Loucy (cell line): ENCODE data around the gene CFAP126.

Source experiments
- H2AFZ ChIP-seq: fragments of 200-600 bp; sonication (generic); 2 replicates; pipeline ENCODE4 v1.6.0; 2016; ENCODE audit warnings: antibody characterized with exemption, mild to moderate bottlenecking, low read length, moderate library complexity
- H3F3A ChIP-seq: fragments of 200-600 bp; 2 replicates; pipeline ENCODE4 v1.6.0; 2016; ENCODE audit warnings: antibody characterized with exemption, low read depth, mild to moderate bottlenecking
- H3K27me3 ChIP-seq: fragments of 200-600 bp; sonication (generic); 2 replicates; pipeline ENCODE4 v1.6.1; 2014; ENCODE audit warnings: low read length, mild to moderate bottlenecking; ENCODE audit not compliant: insufficient read depth, poor library complexity, severe bottlenecking
- H3K36me3 ChIP-seq: fragments of 200-600 bp; sonication (generic); 2 replicates; pipeline ENCODE4 v1.6.1; 2016; ENCODE audit warnings: low read length; ENCODE audit not compliant: insufficient read depth
- H3K4me1 ChIP-seq: fragments of 200-600 bp; sonication (generic); 2 replicates; pipeline ENCODE4 v1.5.1; 2014; ENCODE audit warnings: low read length, mild to moderate bottlenecking; ENCODE audit not compliant: insufficient read depth, poor library complexity, severe bottlenecking
- H3K4me2 ChIP-seq: fragments of 200-600 bp; sonication (generic); 2 replicates; pipeline ENCODE4 v1.6.0; 2014; ENCODE audit warnings: antibody characterized with exemption, low read length, low read depth, mild to moderate bottlenecking; ENCODE audit not compliant: poor library complexity, severe bottlenecking
- H3K4me3 ChIP-seq: fragments of 200-600 bp; sonication (generic); 2 replicates; pipeline ENCODE4 v1.5.1; 2014; ENCODE audit warnings: low read length, mild to moderate bottlenecking, mixed read lengths; ENCODE audit not compliant: poor library complexity, severe bottlenecking
- H3K79me2 ChIP-seq: fragments of 200-600 bp; sonication (generic); 2 replicates; pipeline ENCODE4 v1.6.1; 2014; ENCODE audit warnings: low read length; ENCODE audit not compliant: insufficient read depth
- H3K9ac ChIP-seq: fragments of 200-600 bp; sonication (generic); 2 replicates; pipeline ENCODE4 v1.6.0; 2014; ENCODE audit warnings: mild to moderate bottlenecking, low read depth, low read length, moderate library complexity; ENCODE audit not compliant: poor library complexity, severe bottlenecking
- H3K9me2 ChIP-seq: fragments of 200-600 bp; sonication (generic); replicated peaks from 2 replicates; pipeline ENCODE4 v1.6.1; 2016; ENCODE audit warnings: low read depth, low read length, mixed read lengths
- H3K9me3 ChIP-seq: fragments of 200-600 bp; sonication (generic); 2 replicates; pipeline ENCODE4 v1.6.1; 2014; ENCODE audit warnings: mild to moderate bottlenecking, antibody characterized with exemption, low read length, low read depth; ENCODE audit not compliant: insufficient read depth
- H4K20me1 ChIP-seq: fragments of 200-600 bp; sonication (generic); 2 replicates; pipeline ENCODE4 v1.6.0; 2014; ENCODE audit warnings: antibody characterized with exemption, low read length, mild to moderate bottlenecking; ENCODE audit not compliant: insufficient read depth, poor library complexity, severe bottlenecking
- CTCF ChIP-seq: fragments of 200-600 bp; sonication (generic); conservative IDR thresholded peaks from 2 replicates; pipeline ENCODE4 v1.5.1; 2014; ENCODE audit warnings: mild to moderate bottlenecking, antibody characterized with exemption, low read length
- EZH2phosphoT487 ChIP-seq: fragments of 200-600 bp; IDR thresholded peaks from 2 replicates; pipeline ENCODE4 v1.6.1; 2018; ENCODE audit warnings: antibody characterized with exemption, mild to moderate bottlenecking, moderate library complexity, borderline replicate concordance

The CFAP126 gene

GRCh38 chr1:161357073-161357472, 10.6 kb downstream of the CFAP126 start:
- H3K4me2 ChIP-seq = no peak overlapping the region
- H3K9ac ChIP-seq = no peak overlapping the region
- no peaks in the 10 kb centered on the region for H3K9me3 ChIP-seq
- no peaks in the 10 kb centered on the region for H4K20me1 ChIP-seq
- no peak overlapping the region for H3K4me3 ChIP-seq
- H3F3A ChIP-seq = no peaks in the 10 kb centered on the region
- no peaks in the 10 kb centered on the region for H3K79me2 ChIP-seq
- no peaks in the 10 kb centered on the region for H3K9me2 ChIP-seq
- H2AFZ ChIP-seq = no peak overlapping the region
- peaks cover 11% of the 10 kb centered on the region for H3K4me1 ChIP-seq
- H3K36me3 ChIP-seq = peaks cover 3% of the 10 kb centered on the region; the same call in 1 of the 2 replicates
- no peak for TF ChIP-seq EZH2phosphoT487
- no peaks in the 10 kb centered on the region for H3K27me3 ChIP-seq

- H3K4me3 ChIP-seq = no peak overlapping the region
- H3K27me3 ChIP-seq = no peaks in the 10 kb centered on the region
- H3K9me2 ChIP-seq = no peaks in the 10 kb centered on the region
- no peak for TF ChIP-seq EZH2phosphoT487
- TF ChIP-seq CTCF = no peak
- H3K4me2 ChIP-seq = no peak overlapping the region
- H3K9me3 ChIP-seq = no peaks in the 10 kb centered on the region
- no peak overlapping the region for H3K9ac ChIP-seq
- peaks cover 8% of the 10 kb centered on the region; the same call in 1 of the 2 replicates for H3K36me3 ChIP-seq
- H3K4me1 ChIP-seq = no peaks in the 10 kb centered on the region
- H3F3A ChIP-seq = no peaks in the 10 kb centered on the region
- no peaks in the 10 kb centered on the region for H4K20me1 ChIP-seq
- H2AFZ ChIP-seq = no peak overlapping the region
- H3K79me2 ChIP-seq = no peaks in the 10 kb centered on the region
Observed at GRCh38 chr1:161351482-161351881, 16.2 kb downstream of the CFAP126 start.

GRCh38 chr1:161350671-161351070, 17.0 kb downstream of the CFAP126 start:
- Histone ChIP-seq H3K27me3 (no peaks in the 10 kb centered on the region), H4K20me1 (no peaks in the 10 kb centered on the region), H3K4me2 (no peak overlapping the region), H3K4me1 (no peaks in the 10 kb centered on the region), H3K79me2 (no peaks in the 10 kb centered on the region), H3K9me2 (no peaks in the 10 kb centered on the region), H3K36me3 (peaks cover 8% of the 10 kb centered on the region; the same call in 1 of the 2 replicates), H3K4me3 (no peak overlapping the region), H3F3A (no peaks in the 10 kb centered on the region), H3K9ac (no peak overlapping the region), H3K9me3 (no peaks in the 10 kb centered on the region), H2AFZ (no peak overlapping the region)
- no peak for TF ChIP-seq EZH2phosphoT487
- TF ChIP-seq CTCF = no peak

GRCh38 chr1:161342821-161343220, 24.9 kb downstream of the CFAP126 start:
- H4K20me1 ChIP-seq = no peaks in the 10 kb centered on the region
- H3K4me2 ChIP-seq = no peak overlapping the region
- no peaks in the 10 kb centered on the region for H3K9me2 ChIP-seq
- H3K27me3 ChIP-seq = no peaks in the 10 kb centered on the region
- no peak overlapping the region for H3K4me3 ChIP-seq
- no peaks in the 10 kb centered on the region for H3K79me2 ChIP-seq
- H3K36me3 ChIP-seq = peaks cover 27% of the 10 kb centered on the region; the same call in 1 of the 2 replicates
- no peak overlapping the region for H2AFZ ChIP-seq
- H3F3A ChIP-seq = no peaks in the 10 kb centered on the region
- TF ChIP-seq EZH2phosphoT487 (no peak), CTCF (no peak)
- H3K4me1 ChIP-seq = no peaks in the 10 kb centered on the region
- H3K9me3 ChIP-seq = no peaks in the 10 kb centered on the region
- no peak overlapping the region for H3K9ac ChIP-seq
